GM06990 (cell line): ENCODE data around the gene BRCC3.

Source experiments
- DNase-seq: peaks from one replicate; pipeline ENCODE4 v3.0.0-alpha.2; 2011; ENCODE audit not compliant: insufficient read length; ENCODE audit errors: extremely low read depth
- H3K27me3 ChIP-seq: replicated peaks from 2 replicates; pipeline ENCODE4 v1.6.0; 2011; ENCODE audit warnings: low read length; ENCODE audit not compliant: control insufficient read depth, insufficient read depth
- H3K36me3 ChIP-seq: 2 replicates; pipeline ENCODE4 v1.5.1; 2011; ENCODE audit warnings: low read length; ENCODE audit not compliant: control insufficient read depth, insufficient read depth
- H3K4me3 ChIP-seq: replicated peaks from 2 replicates; pipeline ENCODE4 v1.5.1; 2011; ENCODE audit warnings: low read depth, mild to moderate bottlenecking, control low read depth, low read length
- CTCF ChIP-seq: IDR thresholded peaks from 2 replicates; pipeline ENCODE4 v1.5.1; 2011; ENCODE audit warnings: low read length, control low read depth, mild to moderate bottlenecking, inconsistent platforms; ENCODE audit not compliant: insufficient read depth, poor library complexity, severe bottlenecking

The BRCC3 gene

GRCh38 chrX:155071694-155072280, 479 bp downstream of the BRCC3 start:
- no peak for DNase-seq
- no peak for TF ChIP-seq CTCF
- H3K4me3 ChIP-seq, result peak overlapping the region; percentile 78
- no peaks in the 10 kb centered on the region for H3K27me3 ChIP-seq
- no peaks in the 10 kb centered on the region for H3K36me3 ChIP-seq

- Histone ChIP-seq H3K4me3 (no peak overlapping the region), H3K36me3 (peaks cover 5% of the 10 kb centered on the region), H3K27me3 (no peaks in the 10 kb centered on the region)
- no peak for DNase-seq
- peak; percentile 46 for TF ChIP-seq CTCF
Observed at GRCh38 chrX:155086202-155086840, 15.0 kb downstream of the BRCC3 start.

- Histone ChIP-seq H3K36me3 (peaks cover 5% of the 10 kb centered on the region), H3K4me3 (no peak overlapping the region), H3K27me3 (no peaks in the 10 kb centered on the region)
- no peak for DNase-seq
- TF ChIP-seq CTCF, result no peak
Observed at GRCh38 chrX:155086961-155087735, 15.8 kb downstream of the BRCC3 start.

- no peak for DNase-seq
- Histone ChIP-seq H3K27me3 (no peaks in the 10 kb centered on the region), H3K4me3 (no peak overlapping the region), H3K36me3 (no peaks in the 10 kb centered on the region; the same call in 1 of the 2 replicates)
- TF ChIP-seq CTCF, result peak; percentile 63
Observed at GRCh38 chrX:155094468-155095061, 23.3 kb downstream of the BRCC3 start.

- Histone ChIP-seq H3K36me3 (no peaks in the 10 kb centered on the region), H3K4me3 (no peak overlapping the region), H3K27me3 (no peaks in the 10 kb centered on the region)
- TF ChIP-seq CTCF, result no peak
- no peak for DNase-seq
Observed at GRCh38 chrX:155105919-155106318, 34.6 kb downstream of the BRCC3 start.
